ENCODE data around the gene CMSS1.

DNA sequence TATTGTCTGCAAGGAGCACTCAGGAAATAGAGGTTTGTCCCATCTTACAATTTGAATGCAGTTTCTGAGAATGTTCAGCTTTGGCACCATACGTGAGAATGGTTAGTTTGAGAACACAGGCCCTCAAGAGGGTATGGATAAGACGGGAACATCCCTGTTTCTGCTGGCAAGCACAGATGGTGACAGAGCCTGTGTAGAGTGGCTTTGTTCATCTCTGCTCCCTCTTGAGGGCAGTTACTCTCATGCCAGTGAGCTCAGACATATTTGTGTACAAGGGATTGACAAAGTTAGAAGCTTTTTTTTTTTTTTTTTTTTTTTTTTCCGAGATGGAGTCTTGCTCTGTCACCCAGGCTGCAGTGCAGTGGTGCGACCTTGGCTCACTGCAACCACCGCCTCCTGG, 368.2 kb downstream of the CMSS1 start:
- no peak for TF ChIP-seq CTCF (IDR thresholded peaks at IDR 0.05)
- no peak for TF ChIP-seq MXD4 (CRISPR knock-in tag; IDR thresholded peaks at IDR 0.05; ENCODE audit: borderline replicate concordance)
- TF ChIP-seq, protein P1, sequence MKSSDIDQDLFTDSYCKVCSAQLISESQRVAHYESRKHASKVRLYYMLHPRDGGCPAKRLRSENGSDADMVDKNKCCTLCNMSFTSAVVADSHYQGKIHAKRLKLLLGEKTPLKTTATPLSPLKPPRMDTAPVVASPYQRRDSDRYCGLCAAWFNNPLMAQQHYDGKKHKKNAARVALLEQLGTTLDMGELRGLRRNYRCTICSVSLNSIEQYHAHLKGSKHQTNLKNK (CRISPR knock-in tag; IDR thresholded peaks at IDR 0.05), result no peak
- no peak for TF ChIP-seq ELF4 (CRISPR knock-in tag; IDR thresholded peaks at IDR 0.05; ENCODE audit: low read depth)
- TF ChIP-seq, protein P2, sequence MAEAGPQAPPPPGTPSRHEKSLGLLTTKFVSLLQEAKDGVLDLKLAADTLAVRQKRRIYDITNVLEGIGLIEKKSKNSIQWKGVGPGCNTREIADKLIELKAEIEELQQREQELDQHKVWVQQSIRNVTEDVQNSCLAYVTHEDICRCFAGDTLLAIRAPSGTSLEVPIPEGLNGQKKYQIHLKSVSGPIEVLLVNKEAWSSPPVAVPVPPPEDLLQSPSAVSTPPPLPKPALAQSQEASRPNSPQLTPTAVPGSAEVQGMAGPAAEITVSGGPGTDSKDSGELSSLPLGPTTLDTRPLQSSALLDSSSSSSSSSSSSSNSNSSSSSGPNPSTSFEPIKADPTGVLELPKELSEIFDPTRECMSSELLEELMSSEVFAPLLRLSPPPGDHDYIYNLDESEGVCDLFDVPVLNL (CRISPR knock-in tag; IDR thresholded peaks at IDR 0.05; ENCODE audit: borderline replicate concordance, low read depth), result no peak
- TF ChIP-seq OVOL2 (CRISPR knock-in tag; IDR thresholded peaks at IDR 0.05; ENCODE audit: borderline replicate concordance), result no peak
- no peak for TF ChIP-seq CREM (CRISPR knock-in tag; IDR thresholded peaks at IDR 0.05)
- TF ChIP-seq NFATC4 (CRISPR knock-in tag; IDR thresholded peaks at IDR 0.05), result no peak
- TF ChIP-seq PRDM15 (CRISPR knock-in tag; IDR thresholded peaks at IDR 0.05), result no peak
- no peak for TF ChIP-seq ESRRA (CRISPR knock-in tag; IDR thresholded peaks at IDR 0.05; ENCODE audit: borderline replicate concordance)
- no peak for TF ChIP-seq ZNF138 (CRISPR knock-in tag; conservative IDR thresholded peaks at IDR 0.05)
- TF ChIP-seq CBFB (CRISPR knock-in tag; IDR thresholded peaks at IDR 0.05; ENCODE audit: low read depth), result no peak
- TF ChIP-seq, protein P3, sequence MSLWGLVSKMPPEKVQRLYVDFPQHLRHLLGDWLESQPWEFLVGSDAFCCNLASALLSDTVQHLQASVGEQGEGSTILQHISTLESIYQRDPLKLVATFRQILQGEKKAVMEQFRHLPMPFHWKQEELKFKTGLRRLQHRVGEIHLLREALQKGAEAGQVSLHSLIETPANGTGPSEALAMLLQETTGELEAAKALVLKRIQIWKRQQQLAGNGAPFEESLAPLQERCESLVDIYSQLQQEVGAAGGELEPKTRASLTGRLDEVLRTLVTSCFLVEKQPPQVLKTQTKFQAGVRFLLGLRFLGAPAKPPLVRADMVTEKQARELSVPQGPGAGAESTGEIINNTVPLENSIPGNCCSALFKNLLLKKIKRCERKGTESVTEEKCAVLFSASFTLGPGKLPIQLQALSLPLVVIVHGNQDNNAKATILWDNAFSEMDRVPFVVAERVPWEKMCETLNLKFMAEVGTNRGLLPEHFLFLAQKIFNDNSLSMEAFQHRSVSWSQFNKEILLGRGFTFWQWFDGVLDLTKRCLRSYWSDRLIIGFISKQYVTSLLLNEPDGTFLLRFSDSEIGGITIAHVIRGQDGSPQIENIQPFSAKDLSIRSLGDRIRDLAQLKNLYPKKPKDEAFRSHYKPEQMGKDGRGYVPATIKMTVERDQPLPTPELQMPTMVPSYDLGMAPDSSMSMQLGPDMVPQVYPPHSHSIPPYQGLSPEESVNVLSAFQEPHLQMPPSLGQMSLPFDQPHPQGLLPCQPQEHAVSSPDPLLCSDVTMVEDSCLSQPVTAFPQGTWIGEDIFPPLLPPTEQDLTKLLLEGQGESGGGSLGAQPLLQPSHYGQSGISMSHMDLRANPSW (CRISPR knock-in tag; conservative IDR thresholded peaks at IDR 0.05; ENCODE audit: low read depth), result no peak
- no peak for TF ChIP-seq KAT7 (CRISPR knock-in tag; IDR thresholded peaks at IDR 0.05; ENCODE audit: borderline replicate concordance)
